ENCODE measurements around the gene OR4F6. TPM values are rescaled to one million over a fixed set of nuclear protein-coding genes. Genes with fewer than 3 reads are reported as not detected.

Gene OR4F6
- total and polyA plus RNA-seq, 2 experiments from 2014 or later: not detected

DNA sequence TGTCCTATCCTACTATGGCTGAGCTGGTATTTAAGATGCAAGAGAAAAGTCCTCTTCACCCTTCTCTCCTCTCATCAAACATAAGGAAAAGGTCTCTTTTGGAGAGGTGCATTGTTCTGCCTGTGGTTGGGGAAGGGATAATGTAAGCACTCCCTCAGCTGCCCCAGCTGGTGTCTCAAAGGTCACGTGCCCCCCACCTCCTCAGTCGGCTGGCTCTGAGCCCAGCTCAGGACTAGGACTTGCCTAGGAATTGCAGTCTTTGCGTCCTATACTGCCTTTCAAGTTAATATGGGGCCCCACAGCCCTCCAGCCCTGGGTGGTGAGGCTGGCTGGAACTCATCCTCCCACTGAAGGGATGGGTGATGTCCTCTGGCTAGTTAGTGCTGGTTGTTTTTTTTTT lies 38.3 kb downstream of the OR4F6 start:
- DNase-seq (ENCODE audit: low read depth in 1 of 2, low spot score in 1 of 2): no peak
- no peak overlapping the region for H3K27ac ChIP-seq
- no peak overlapping the region for H3K4me3 ChIP-seq
- no peak for TF ChIP-seq CTCF (IDR thresholded peaks at IDR 0.05; ENCODE audit: low read depth, low read length)
- H3K27me3 ChIP-seq: no peaks in the 10 kb centered on the region
- H3K36me3 ChIP-seq: no peaks in the 10 kb centered on the region
- no peaks in the 10 kb centered on the region for H3K4me1 ChIP-seq (ENCODE audit: low read depth)
- H3K9me3 ChIP-seq (ENCODE audit: low read depth): no peaks in the 10 kb centered on the region

GRCh38 chr15:101844916-101845315 lies 41.6 kb downstream of the OR4F6 start:
- H3K9me3 ChIP-seq (ENCODE audit: low read depth): no peaks in the 10 kb centered on the region
- DNase-seq (ENCODE audit: low read depth in 1 of 2, low spot score in 1 of 2): no peak
- no peak overlapping the region for H3K27ac ChIP-seq
- H3K27me3 ChIP-seq: peaks cover 6% of the 10 kb centered on the region
- no peak for TF ChIP-seq CTCF (IDR thresholded peaks at IDR 0.05; ENCODE audit: low read depth, low read length)
- H3K4me1 ChIP-seq (ENCODE audit: low read depth): no peaks in the 10 kb centered on the region
- H3K36me3 ChIP-seq: no peaks in the 10 kb centered on the region
- no peak overlapping the region for H3K4me3 ChIP-seq

GRCh38 chr15:101852356-101852755 lies 49.0 kb downstream of the OR4F6 start:
- no peak for TF ChIP-seq CTCF (IDR thresholded peaks at IDR 0.05; ENCODE audit: low read depth, low read length)
- Histone ChIP-seq H3K36me3 (no peaks in the 10 kb centered on the region), H3K27me3 (no peaks in the 10 kb centered on the region), H3K9me3 (ENCODE audit: low read depth) (no peaks in the 10 kb centered on the region), H3K4me1 (ENCODE audit: low read depth) (no peaks in the 10 kb centered on the region), H3K4me3 (no peak overlapping the region), H3K27ac (no peak overlapping the region)
- no peak for DNase-seq (ENCODE audit: low read depth in 1 of 2, low spot score in 1 of 2)

Other genes starting within 250 kb of the OR4F6 start
- 31.7 and 36.3 TPM in 2 replicates for gene TM2D3, start 151.1 kb upstream of the OR4F6 start, total RNA-seq
- gene TM2D3, start 151.1 kb upstream of the OR4F6 start, polyA plus RNA-seq: 65.4 and 94.5 TPM in 2 replicates
- gene TARS3, start 79.0 kb upstream of the OR4F6 start, total RNA-seq: 34.3 and 47.6 TPM in 2 replicates
- 32.3 and 34.6 TPM in 2 replicates for gene TARS3, start 79.0 kb upstream of the OR4F6 start, polyA plus RNA-seq
- gene OR4F15, start 8.7 kb downstream of the OR4F6 start, total RNA-seq: not detected in 2 replicates
- not detected in 2 replicates for gene OR4F15, start 8.7 kb downstream of the OR4F6 start, polyA plus RNA-seq

Measured in cardiac muscle cell (in vitro differentiated cells and primary cell).